Activated CD4-positive, alpha-beta T cell treated with anti-CD3 and anti-CD28 coated beads for 36 hours (primary cell): ENCODE results near the gene REEP1. TPM values are rescaled to one million over a fixed set of nuclear protein-coding genes. Genes with fewer than 3 reads are reported as not detected.

Experiments
- ATAC-seq: fragments of 200-7000 bp; cut with Tn5 transposase; one replicate; pipeline ENCODE4 v1.10.0; 2021; ENCODE audit warnings: mild to moderate bottlenecking, moderate library complexity
- CTCF ChIA-PET: fragments of 350-600 bp; sonication (Branson Sonifier 250); formaldehyde crosslinking; loops from one replicate; lab custom pipeline; 2021; ENCODE audit warnings: antibody characterized with exemption; lab: Charles Lee
- POLR2A ChIA-PET: fragments of 350-600 bp; sonication (Branson Sonifier 250); formaldehyde crosslinking; loops from one replicate; lab custom pipeline; 2021; ENCODE audit warnings: antibody characterized with exemption, inconsistent platforms; lab: Charles Lee
- DNase-seq: peaks from one replicate; pipeline ENCODE4 v3.0.0-alpha.2; 2020
- H3K27ac Mint-ChIP-seq: one replicate; pipeline ENCODE4 v1.8.0; 2021; ENCODE audit warnings: mixed read lengths
- H3K27me3 Mint-ChIP-seq: one replicate; pipeline ENCODE4 v1.8.0; 2021; ENCODE audit warnings: mixed read lengths
- H3K36me3 Mint-ChIP-seq: one replicate; pipeline ENCODE4 v1.8.0; 2021; ENCODE audit warnings: low read depth, mixed read lengths
- H3K4me1 Mint-ChIP-seq: one replicate; pipeline ENCODE4 v1.8.0; 2021; ENCODE audit warnings: mixed read lengths
- H3K4me3 Mint-ChIP-seq: one replicate; pipeline ENCODE4 v1.8.0; 2021; ENCODE audit warnings: mild to moderate bottlenecking, moderate library complexity, mixed read lengths
- H3K9me3 Mint-ChIP-seq: one replicate; pipeline ENCODE4 v1.8.0; 2021; ENCODE audit warnings: low read depth, mixed read lengths
- intact Hi-C, 2 experiments: fragments of 100-400 bp; cut with DNase I in 1 of 2; cut with micrococcal nuclease in 1 of 2; formaldehyde crosslinking; loops; one replicate each; pipeline versions ENCODE4 v1.14.2 to v1.15.1; 2022 to 2024; cut with DNase I, micrococcal nuclease
- total RNA-seq, 2 experiments: library from RNA; stranded (reverse); gene quantifications; one replicate each; pipeline ENCODE4 v1.2.3, GENCODE V29; 2021

Gene REEP1
- total RNA-seq, 2 experiments from 2014 or later, result 0.19 to 0.30 TPM

GRCh38 chr2:86293612-86294011 lies 43.8 kb downstream of the REEP1 start:
- no peaks in the 10 kb centered on the region for H3K36me3 Mint-ChIP-seq
- ATAC-seq, result no peak
- intact Hi-C loops, result no loop called here
- H3K4me3 Mint-ChIP-seq, result no peak overlapping the region
- no peak overlapping the region for H3K27ac Mint-ChIP-seq
- no peaks in the 10 kb centered on the region for H3K9me3 Mint-ChIP-seq
- ChIA-PET CTCF (interaction anchor here (0.5 kb wide), 1 partner anchor 75 kb away, joined by 3 read pairs; no protein-coding TSS in a partner anchor), POLR2A (no interaction called here)
- no peak for DNase-seq
- peaks cover 7% of the 10 kb centered on the region for H3K27me3 Mint-ChIP-seq
- H3K4me1 Mint-ChIP-seq, result no peaks in the 10 kb centered on the region

- POLR2A ChIA-PET, result no interaction called here
- H3K27ac Mint-ChIP-seq, result no peak overlapping the region
- H3K4me1 Mint-ChIP-seq, result no peaks in the 10 kb centered on the region
- ATAC-seq, result no peak
- H3K9me3 Mint-ChIP-seq, result no peaks in the 10 kb centered on the region
- no peak overlapping the region for H3K4me3 Mint-ChIP-seq
- CTCF ChIA-PET, result interaction anchor here (0.5 kb wide), 1 partner anchor 76 kb away, joined by 3 read pairs; no protein-coding TSS in a partner anchor
- no peaks in the 10 kb centered on the region for H3K36me3 Mint-ChIP-seq
- no peak for DNase-seq
- peaks cover 10% of the 10 kb centered on the region for H3K27me3 Mint-ChIP-seq
- intact Hi-C loops, result no loop called here
Observed at GRCh38 chr2:86292571-86293515, 44.6 kb downstream of the REEP1 start.

- ChIA-PET POLR2A (no interaction called here), CTCF (no interaction called here)
- no peaks in the 10 kb centered on the region for H3K4me1 Mint-ChIP-seq
- peaks cover 10% of the 10 kb centered on the region for H3K27me3 Mint-ChIP-seq
- H3K36me3 Mint-ChIP-seq, result no peaks in the 10 kb centered on the region
- H3K4me3 Mint-ChIP-seq, result no peak overlapping the region
- H3K27ac Mint-ChIP-seq, result no peak overlapping the region
- H3K9me3 Mint-ChIP-seq, result no peaks in the 10 kb centered on the region
- ATAC-seq, result no peak
- intact Hi-C loops, result no loop called here
- no peak for DNase-seq
Observed at GRCh38 chr2:86291328-86291662, 46.1 kb downstream of the REEP1 start.

- intact Hi-C loops, result no loop called here
- CTCF ChIA-PET, result no interaction called here
- DNase-seq, result no peak
Observed at GRCh38 chr2:86290596-86291327, 46.7 kb downstream of the REEP1 start.

GRCh38 chr2:86286516-86286915 lies 50.9 kb downstream of the REEP1 start:
- H3K36me3 Mint-ChIP-seq, result no peaks in the 10 kb centered on the region
- CTCF ChIA-PET, result interaction anchor here (0.6 to 0.7 kb wide), 2 partner anchors 628 to 837 kb away, joined by 3 read pairs; no protein-coding TSS in a partner anchor
- no peak overlapping the region for H3K4me3 Mint-ChIP-seq

More at GRCh38 chr2:86290596-86291327, 46.7 kb downstream of the REEP1 start:
- Mint-ChIP-seq H3K9me3 (no peaks in the 10 kb centered on the region), H3K27me3 (peaks cover 10% of the 10 kb centered on the region), H3K27ac (no peak overlapping the region), H3K4me3 (no peak overlapping the region), H3K36me3 (no peaks in the 10 kb centered on the region), H3K4me1 (no peaks in the 10 kb centered on the region)
- POLR2A ChIA-PET, result no interaction called here
- ATAC-seq, result no peak

GRCh38 chr2:86285981-86286380 lies 51.4 kb downstream of the REEP1 start:
- no peak for DNase-seq
- POLR2A ChIA-PET, result no interaction called here
- no peaks in the 10 kb centered on the region for H3K9me3 Mint-ChIP-seq
- no peak for ATAC-seq
- H3K36me3 Mint-ChIP-seq, result no peaks in the 10 kb centered on the region
- H3K4me1 Mint-ChIP-seq, result no peaks in the 10 kb centered on the region
- CTCF ChIA-PET, result no interaction called here
- H3K4me3 Mint-ChIP-seq, result no peak overlapping the region
- no peak overlapping the region for H3K27ac Mint-ChIP-seq
- intact Hi-C loops, result no loop called here
- peaks cover 10% of the 10 kb centered on the region for H3K27me3 Mint-ChIP-seq

More at GRCh38 chr2:86286516-86286915, 50.9 kb downstream of the REEP1 start:
- no peak for DNase-seq
- ATAC-seq, result no peak
- intact Hi-C loops, result no loop called here
- Mint-ChIP-seq H3K4me1 (no peaks in the 10 kb centered on the region), H3K27me3 (peaks cover 13% of the 10 kb centered on the region), H3K27ac (no peak overlapping the region), H3K9me3 (no peaks in the 10 kb centered on the region)
- POLR2A ChIA-PET, result no interaction called here

- peaks cover 10% of the 10 kb centered on the region for H3K27me3 Mint-ChIP-seq
- no peaks in the 10 kb centered on the region for H3K36me3 Mint-ChIP-seq
- H3K27ac Mint-ChIP-seq, result no peak overlapping the region
- H3K9me3 Mint-ChIP-seq, result no peaks in the 10 kb centered on the region
- intact Hi-C loops, result no loop called here
- H3K4me1 Mint-ChIP-seq, result no peaks in the 10 kb centered on the region
- POLR2A ChIA-PET, result no interaction called here
- ATAC-seq (no peak), DNase-seq (no peak)
- CTCF ChIA-PET, result interaction anchor here (0.5 kb wide), 1 partner anchor 507 kb away, joined by 3 read pairs; no protein-coding TSS in a partner anchor
- H3K4me3 Mint-ChIP-seq, result no peak overlapping the region
Observed at GRCh38 chr2:86285571-86285970, 51.9 kb downstream of the REEP1 start.

- ATAC-seq (no peak), DNase-seq (no peak)
- Mint-ChIP-seq H3K9me3 (no peaks in the 10 kb centered on the region), H3K27me3 (peaks cover 10% of the 10 kb centered on the region), H3K4me3 (no peak overlapping the region), H3K27ac (no peak overlapping the region), H3K36me3 (no peaks in the 10 kb centered on the region), H3K4me1 (no peaks in the 10 kb centered on the region)
- intact Hi-C loops, result no loop called here
- ChIA-PET POLR2A (no interaction called here), CTCF (interaction anchor here (0.5 kb wide), 1 partner anchor 507 kb away, joined by 3 read pairs; no protein-coding TSS in a partner anchor)
Observed at GRCh38 chr2:86284987-86285386, 52.4 kb downstream of the REEP1 start.

- Mint-ChIP-seq H3K4me1 (no peaks in the 10 kb centered on the region), H3K36me3 (no peaks in the 10 kb centered on the region), H3K27me3 (peaks cover 9% of the 10 kb centered on the region), H3K27ac (no peak overlapping the region), H3K9me3 (no peaks in the 10 kb centered on the region), H3K4me3 (no peak overlapping the region)
- no peak for DNase-seq
- CTCF ChIA-PET, result no interaction called here
- ATAC-seq, result no peak
- intact Hi-C loops, result no loop called here
- POLR2A ChIA-PET, result no interaction called here
Observed at GRCh38 chr2:86284401-86284841, 53.0 kb downstream of the REEP1 start.

GRCh38 chr2:86283411-86284030 lies 53.9 kb downstream of the REEP1 start:
- no peak overlapping the region for H3K27ac Mint-ChIP-seq
- ChIA-PET CTCF (interaction anchor here (0.6 kb wide), 1 partner anchor 82 kb away, joined by 3 read pairs; no protein-coding TSS in a partner anchor), POLR2A (no interaction called here)
- ATAC-seq, result no peak
- H3K9me3 Mint-ChIP-seq, result no peaks in the 10 kb centered on the region
- no peak for DNase-seq
- H3K36me3 Mint-ChIP-seq, result no peaks in the 10 kb centered on the region
- H3K4me1 Mint-ChIP-seq, result no peaks in the 10 kb centered on the region
- peaks cover 12% of the 10 kb centered on the region for H3K27me3 Mint-ChIP-seq
- intact Hi-C loops, result no loop called here
- no peak overlapping the region for H3K4me3 Mint-ChIP-seq

- ChIA-PET CTCF (no interaction called here), POLR2A (no interaction called here)
- Mint-ChIP-seq H3K4me1 (no peaks in the 10 kb centered on the region), H3K27ac (no peak overlapping the region), H3K4me3 (no peak overlapping the region), H3K36me3 (no peaks in the 10 kb centered on the region), H3K27me3 (peaks cover 11% of the 10 kb centered on the region), H3K9me3 (no peaks in the 10 kb centered on the region)
- ATAC-seq, result no peak
- DNase-seq, result no peak
- intact Hi-C loops, result no loop called here
Observed at GRCh38 chr2:86281066-86281700, 56.2 kb downstream of the REEP1 start.
